Measurements from ENCODE around the gene FPGS.

DNA sequence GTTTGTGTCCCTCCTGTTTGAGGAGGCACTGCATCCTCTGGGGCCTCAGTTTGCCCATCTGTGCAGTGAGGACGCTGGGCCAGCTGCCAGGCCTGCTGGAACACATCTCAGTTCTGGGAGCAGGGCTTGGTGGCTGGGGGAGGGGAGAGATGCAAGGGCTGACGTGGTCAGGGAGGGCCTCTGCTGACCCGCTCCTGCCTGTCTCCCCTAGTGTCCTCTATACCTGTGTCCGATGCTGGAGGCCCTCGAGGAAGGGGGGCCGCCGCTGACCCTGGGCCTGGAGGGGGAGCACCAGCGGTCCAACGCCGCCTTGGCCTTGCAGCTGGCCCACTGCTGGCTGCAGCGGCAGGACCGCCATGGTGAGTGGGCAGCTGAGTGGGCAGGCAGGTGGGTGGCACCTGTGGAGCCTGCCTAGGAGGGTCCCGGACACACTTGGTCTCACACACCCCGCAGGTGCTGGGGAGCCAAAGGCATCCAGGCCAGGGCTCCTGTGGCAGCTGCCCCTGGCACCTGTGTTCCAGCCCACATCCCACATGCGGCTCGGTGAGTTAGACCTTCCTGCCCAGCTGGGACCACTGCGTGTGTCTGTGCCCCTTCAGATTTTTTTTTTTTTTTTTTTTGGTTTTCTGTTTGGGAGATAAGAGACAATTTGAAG lies 5.8 kb downstream of the FPGS start:
- TF ChIP-seq GATA2 (IDR thresholded peaks at IDR 0.05; ENCODE audit: low read depth, low read length) (no peak), GATA3 (IDR thresholded peaks at IDR 0.05; ENCODE audit: low read depth, low read length) (no peak)

All from SH-SY5Y (cell line).